Thyroid gland (tissue), 4 donors: Measurements from ENCODE around the gene GRM7. TPM values are rescaled to one million over a fixed set of nuclear protein-coding genes. Genes with fewer than 3 reads are reported as not detected.

Experiments used
- DNase-seq, 2 donors: peaks; one replicate each; pipeline ENCODE4 v3.0.0-alpha.2; 2019
- H3K27ac ChIP-seq, 3 donors: fragments of 200-600 bp; sonication (generic); 1 replicate in 2 of 3; 2 replicates in 1 of 3; pipeline ENCODE4 v1.5.1; 2016 to 2019; ENCODE audit warnings: mild to moderate bottlenecking in 1 of 3, moderate library complexity in 1 of 3
- H3K27me3 ChIP-seq: fragments of 200-600 bp; sonication (generic); one replicate; pipeline ENCODE4 v1.5.1; 2019
- H3K36me3 ChIP-seq, 2 donors: fragments of 200-600 bp; sonication (generic); one replicate each; pipeline ENCODE4 v1.5.1; 2016 to 2019
- H3K4me1 ChIP-seq, 2 donors: fragments of 200-600 bp; sonication (generic); one replicate each; pipeline ENCODE4 v1.5.1; 2017 to 2019
- H3K4me3 ChIP-seq, 3 donors: fragments of 200-600 bp; sonication (generic); replicated peaks in 1 of 3; 1 replicate in 2 of 3; 2 replicates in 1 of 3; pipeline ENCODE4 v1.5.1; 2016; ENCODE audit warnings: mild to moderate bottlenecking in 1 of 3
- H3K9me3 ChIP-seq: fragments of 200-600 bp; sonication (generic); one replicate; pipeline ENCODE4 v1.5.1; 2017
- CTCF ChIP-seq, 6 experiments: fragments of 200-600 bp in 3 of 6; fragments of 450-650 bp in 3 of 6; sonication (generic) in 3 of 6; IDR thresholded peaks; one replicate each; pipeline ENCODE4 v1.5.1; 2016 to 2019; ENCODE audit warnings: antibody characterized with exemption in 6 of 6, mild to moderate bottlenecking in 2 of 6, inconsistent platforms in 1 of 6, moderate library complexity in 1 of 6
- POLR2A ChIP-seq, 2 donors: fragments of 450-650 bp; IDR thresholded peaks; one replicate each; pipeline ENCODE4 v1.6.1; 2017; ENCODE audit warnings: antibody characterized with exemption in 2 of 2, mild to moderate bottlenecking in 2 of 2, moderate library complexity in 1 of 2
- WGBS, 2 donors: methylation state at CpG; one replicate each; pipeline ENCODE4 v1.1.5; 2017; 5-methylcytosine and 5-hydroxymethylcytosine counted together
- intact Hi-C: fragments of 100-400 bp; cut with DNase I; formaldehyde crosslinking; loops from one replicate; pipeline ENCODE4 v1.15.1; 2023
- total RNA-seq, 4 donors: library from RNA; depleted of rRNA; stranded (reverse); fragments of >200 nt; gene quantifications; one replicate each; pipeline ENCODE4 v1.2.3, GENCODE V29; 2016

GRM7 gene
- total RNA-seq, 4 donors from 2014 or later: 0.11 to 0.81 (median 0.60) TPM

- Histone ChIP-seq H3K27ac (no peak overlapping the region), H3K36me3 (no peaks in the 10 kb centered on the region), H3K4me1 (no peaks in the 10 kb centered on the region), H3K27me3 (no peaks in the 10 kb centered on the region), H3K9me3 (no peaks in the 10 kb centered on the region), H3K4me3 (no peak overlapping the region)
- no peak for DNase-seq
- intact Hi-C loops: no loop called here
- WGBS, 2 donors: 81 to 90% methylated on average over 8 of the region's 8 CpGs
- TF ChIP-seq POLR2A (IDR thresholded peaks at IDR 0.05): no peak
- TF ChIP-seq CTCF (IDR thresholded peaks at IDR 0.05): no peak
These were observed 600.4 kb downstream of the GRM7 start for GRCh38 chr3:7461202-7461825.

- WGBS, 2 donors: 94 to 96% methylated on average over 2 of the region's 2 CpGs
- Histone ChIP-seq H3K4me3 (no peak overlapping the region), H3K27ac (no peak overlapping the region), H3K4me1 (no peaks in the 10 kb centered on the region), H3K27me3 (no peaks in the 10 kb centered on the region), H3K9me3 (no peaks in the 10 kb centered on the region), H3K36me3 (no peaks in the 10 kb centered on the region)
- TF ChIP-seq CTCF (IDR thresholded peaks at IDR 0.05) (no peak), POLR2A (IDR thresholded peaks at IDR 0.05) (no peak)
- intact Hi-C loops: no loop called here
- no peak for DNase-seq
These were observed 609.0 kb downstream of the GRM7 start for GRCh38 chr3:7469866-7470265.

- Histone ChIP-seq H3K27me3 (no peaks in the 10 kb centered on the region), H3K36me3 (no peaks in the 10 kb centered on the region), H3K4me1 (no peaks in the 10 kb centered on the region), H3K4me3 (no peak overlapping the region), H3K27ac (no peak overlapping the region), H3K9me3 (no peaks in the 10 kb centered on the region)
- 80 to 85% methylated on average over 1 of the region's 1 CpG for WGBS, 2 donors
- DNase-seq: no peak
- intact Hi-C loops: no loop called here
- TF ChIP-seq POLR2A (IDR thresholded peaks at IDR 0.05) (no peak), CTCF (IDR thresholded peaks at IDR 0.05) (no peak)
These were observed 623.7 kb downstream of the GRM7 start for GRCh38 chr3:7484636-7485035.

- H3K36me3 ChIP-seq: no peaks in the 10 kb centered on the region
- no peak overlapping the region for H3K4me3 ChIP-seq
- no peaks in the 10 kb centered on the region for H3K9me3 ChIP-seq
- intact Hi-C loops: no loop called here
- H3K27ac ChIP-seq: no peak overlapping the region
- H3K27me3 ChIP-seq: no peaks in the 10 kb centered on the region
- no peaks in the 10 kb centered on the region for H3K4me1 ChIP-seq
- DNase-seq: no peak
- 50% methylated on average over 1 of the region's 1 CpG for WGBS, 2 donors
- TF ChIP-seq CTCF (IDR thresholded peaks at IDR 0.05) (no peak), POLR2A (IDR thresholded peaks at IDR 0.05) (no peak)
These were observed 626.8 kb downstream of the GRM7 start for GRCh38 chr3:7487763-7488162.

GRCh38 chr3:7489417-7489816, 628.5 kb downstream of the GRM7 start:
- no peak overlapping the region for H3K27ac ChIP-seq
- TF ChIP-seq CTCF (IDR thresholded peaks at IDR 0.05) (no peak), POLR2A (IDR thresholded peaks at IDR 0.05) (no peak)
- whole genome bisulfite sequencing, 2 donors: 91 to 97% methylated on average over 2 of the region's 2 CpGs
- no peaks in the 10 kb centered on the region for H3K9me3 ChIP-seq
- H3K36me3 ChIP-seq: no peaks in the 10 kb centered on the region
- H3K27me3 ChIP-seq: no peaks in the 10 kb centered on the region
- intact Hi-C loops: no loop called here
- no peak overlapping the region for H3K4me3 ChIP-seq
- no peaks in the 10 kb centered on the region for H3K4me1 ChIP-seq
- DNase-seq: no peak
